Hematopoietic multipotent progenitor cell treated with erythropoietin and hydrocortisone succinate and interleukin-3 and kit ligand, for 4 days (in vitro differentiated cells): ENCODE measurements around the gene SCNN1B.
"Not testable (repeated sequence)": the region's sequence is repeated elsewhere in the genome, so short reads cannot be mapped to it uniquely, and the experiment has no call there.

Source experiments
- DNase-seq: peaks from one replicate; pipeline ENCODE4 v3.0.0-alpha.2; 2015

Gene SCNN1B, protein sequence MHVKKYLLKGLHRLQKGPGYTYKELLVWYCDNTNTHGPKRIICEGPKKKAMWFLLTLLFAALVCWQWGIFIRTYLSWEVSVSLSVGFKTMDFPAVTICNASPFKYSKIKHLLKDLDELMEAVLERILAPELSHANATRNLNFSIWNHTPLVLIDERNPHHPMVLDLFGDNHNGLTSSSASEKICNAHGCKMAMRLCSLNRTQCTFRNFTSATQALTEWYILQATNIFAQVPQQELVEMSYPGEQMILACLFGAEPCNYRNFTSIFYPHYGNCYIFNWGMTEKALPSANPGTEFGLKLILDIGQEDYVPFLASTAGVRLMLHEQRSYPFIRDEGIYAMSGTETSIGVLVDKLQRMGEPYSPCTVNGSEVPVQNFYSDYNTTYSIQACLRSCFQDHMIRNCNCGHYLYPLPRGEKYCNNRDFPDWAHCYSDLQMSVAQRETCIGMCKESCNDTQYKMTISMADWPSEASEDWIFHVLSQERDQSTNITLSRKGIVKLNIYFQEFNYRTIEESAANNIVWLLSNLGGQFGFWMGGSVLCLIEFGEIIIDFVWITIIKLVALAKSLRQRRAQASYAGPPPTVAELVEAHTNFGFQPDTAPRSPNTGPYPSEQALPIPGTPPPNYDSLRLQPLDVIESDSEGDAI

DNA sequence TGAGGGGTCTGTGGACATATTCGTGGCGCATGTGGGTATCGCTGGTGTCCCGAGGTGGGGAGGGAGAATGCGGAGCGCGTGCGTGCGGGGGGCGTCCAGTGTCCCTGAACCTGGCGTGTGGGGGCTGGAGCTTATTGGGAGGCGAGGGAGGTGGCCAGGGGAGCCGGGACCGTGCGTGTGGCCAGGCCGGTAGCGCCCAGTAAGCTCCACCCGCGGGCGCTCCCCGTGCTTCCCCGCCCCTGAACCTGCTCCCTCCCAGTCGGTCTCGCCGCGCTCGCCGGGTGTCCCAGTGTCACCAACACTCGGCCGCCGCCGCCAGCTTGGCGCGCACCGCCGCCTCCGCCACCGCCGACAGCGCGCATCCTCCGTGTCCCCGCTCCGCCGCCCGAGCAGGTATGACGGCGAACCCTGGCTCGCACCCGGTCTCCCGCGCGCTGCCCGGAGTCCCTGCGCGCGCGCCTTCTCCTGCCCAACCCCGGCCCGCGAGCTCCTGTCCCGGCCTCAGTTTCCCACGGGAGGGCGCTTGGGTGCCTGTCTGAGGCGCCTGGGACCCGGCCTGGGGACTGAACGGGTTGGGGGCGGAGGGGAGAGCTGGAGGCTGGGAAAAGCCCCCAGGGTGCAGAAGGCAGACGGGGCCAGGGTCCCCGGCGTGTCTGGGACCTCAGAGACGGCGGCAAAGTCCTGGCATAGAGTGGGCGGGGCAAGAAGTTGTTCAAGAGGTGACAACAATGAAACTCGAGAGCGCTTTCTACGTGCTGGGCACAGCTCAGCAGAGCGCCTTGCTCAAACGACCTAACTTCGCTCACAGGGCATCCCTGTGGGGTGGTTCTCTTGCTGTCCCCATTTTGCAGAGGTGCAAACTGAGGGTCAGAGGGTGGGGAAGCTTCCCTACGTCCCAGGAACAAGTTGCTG is at the start of gene SCNN1B:
SCNN1B (plus strand) TSS at position 258 of the 912 bp plus-strand sequence. CDS start 46,298 bp downstream, outside the sequence.
- no peak for DNase-seq

DNA sequence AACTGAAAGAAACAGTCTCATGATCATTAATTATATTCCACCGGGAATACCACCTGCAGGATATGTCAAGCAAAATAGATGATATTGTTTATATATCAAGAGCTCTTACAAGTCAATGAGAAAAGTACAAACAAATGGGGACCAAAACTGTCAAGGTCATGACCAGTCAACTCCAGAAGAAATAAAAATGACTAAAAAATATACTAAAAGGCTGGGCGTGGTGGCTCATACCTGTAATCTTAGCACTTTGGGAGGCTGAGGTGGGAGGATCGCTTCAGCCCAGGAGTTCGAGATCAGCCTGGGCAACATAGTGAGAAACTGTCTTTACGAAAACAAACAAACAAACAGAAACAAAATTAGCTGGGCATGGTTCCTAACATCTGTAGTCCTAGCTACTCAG is 49.8 kb upstream of the SCNN1B start:
- no peak for DNase-seq

GRCh38 chr16:23253650-23254049 is 48.5 kb upstream of the SCNN1B start:
- DNase-seq = not testable (repeated sequence)

- DNase-seq = no peak
These were observed 47.8 kb upstream of the SCNN1B start for GRCh38 chr16:23254338-23254737.

DNA sequence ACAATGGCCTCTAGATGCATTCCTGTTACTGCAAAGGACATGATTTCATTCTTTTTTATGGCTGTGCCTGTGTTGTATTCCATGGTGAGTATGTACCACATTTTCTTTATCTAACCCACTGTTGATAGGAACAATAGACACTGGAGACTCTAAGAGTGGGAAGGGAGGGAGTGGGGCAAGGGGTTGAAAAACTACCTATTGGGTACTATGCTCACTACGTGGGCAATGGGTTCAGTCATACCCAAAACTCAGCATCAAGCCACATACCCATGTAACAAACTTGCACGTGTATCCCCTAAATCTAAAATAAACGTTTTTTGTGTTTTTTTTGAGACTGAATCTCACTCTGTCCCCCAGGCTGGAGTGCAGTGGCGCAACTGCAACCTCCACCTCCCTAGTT is 47.1 kb upstream of the SCNN1B start:
- no peak for DNase-seq

DNA sequence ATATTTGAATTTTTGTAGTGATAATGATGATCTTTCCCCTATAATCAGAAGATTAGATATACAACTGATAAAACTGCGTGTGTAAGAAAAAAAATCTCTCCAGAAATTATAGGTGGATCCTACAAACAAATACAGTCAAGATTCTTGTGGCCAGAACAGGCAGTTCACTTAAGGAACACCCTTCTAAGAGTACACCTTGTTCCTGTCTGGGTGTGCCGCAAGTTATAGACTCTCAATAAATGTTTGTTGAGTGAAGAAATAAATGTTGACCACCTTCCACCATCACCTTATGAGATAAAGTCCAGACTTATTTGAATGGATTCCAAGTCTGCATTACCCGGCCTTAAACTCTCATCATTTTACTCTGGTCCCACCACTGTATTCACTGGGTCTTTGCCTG is 45.7 kb upstream of the SCNN1B start:
- DNase-seq = no peak

DNA sequence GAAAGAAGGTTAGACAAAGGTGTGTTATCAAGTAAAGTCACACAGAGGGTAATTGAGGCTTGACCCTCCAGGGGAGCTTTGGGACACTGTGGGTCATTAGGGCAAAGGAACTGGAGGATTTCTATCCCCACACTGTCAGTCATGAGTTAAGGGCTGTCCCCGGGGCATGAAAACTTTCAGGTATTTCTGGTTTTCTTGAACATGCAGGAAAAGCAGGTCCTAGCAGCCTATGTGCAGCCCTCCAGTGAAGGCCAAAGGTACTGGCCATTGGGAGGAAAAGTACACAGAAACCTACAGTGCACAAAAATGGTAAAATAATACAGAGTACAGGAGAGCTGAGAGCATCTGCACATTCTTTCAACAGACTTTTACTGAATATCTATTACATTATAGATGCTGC is 44.4 kb upstream of the SCNN1B start:
- no peak for DNase-seq

DNA sequence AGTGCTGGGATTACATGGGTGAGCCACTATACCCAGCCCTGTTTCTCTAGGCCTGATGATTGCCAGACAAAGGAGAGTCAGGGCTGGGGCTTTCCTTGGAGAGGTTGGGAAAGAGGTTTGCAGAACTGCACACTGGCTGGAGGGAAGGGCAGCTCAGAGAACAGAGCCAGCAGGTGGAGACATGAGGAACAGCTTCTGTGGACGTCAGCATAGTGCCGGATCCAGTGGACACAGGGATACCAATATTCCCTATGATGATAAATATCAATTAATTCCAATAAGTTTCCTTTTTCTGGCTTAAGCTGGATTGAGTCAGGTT is 43.2 kb upstream of the SCNN1B start:
- no peak for DNase-seq

DNA sequence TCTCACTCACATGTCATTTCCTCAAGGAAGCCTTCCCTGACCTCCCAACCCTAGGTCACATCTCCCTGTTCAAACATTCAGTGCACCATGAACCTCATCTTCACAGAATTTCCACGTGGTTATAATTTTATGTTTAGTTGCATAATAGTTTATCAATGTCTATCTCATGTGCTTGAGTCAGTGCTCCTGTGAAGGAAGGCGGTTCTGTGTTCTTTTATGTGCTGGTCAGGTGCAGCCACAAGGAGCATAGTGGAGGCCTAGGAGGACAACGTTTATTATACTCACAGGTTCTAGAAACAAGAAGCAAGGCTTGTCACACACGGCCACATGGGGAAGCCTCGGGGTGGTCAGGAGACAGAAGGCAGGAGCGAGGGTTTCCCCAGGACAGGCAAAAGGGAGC is 34.5 kb upstream of the SCNN1B start:
- no peak for DNase-seq

DNA sequence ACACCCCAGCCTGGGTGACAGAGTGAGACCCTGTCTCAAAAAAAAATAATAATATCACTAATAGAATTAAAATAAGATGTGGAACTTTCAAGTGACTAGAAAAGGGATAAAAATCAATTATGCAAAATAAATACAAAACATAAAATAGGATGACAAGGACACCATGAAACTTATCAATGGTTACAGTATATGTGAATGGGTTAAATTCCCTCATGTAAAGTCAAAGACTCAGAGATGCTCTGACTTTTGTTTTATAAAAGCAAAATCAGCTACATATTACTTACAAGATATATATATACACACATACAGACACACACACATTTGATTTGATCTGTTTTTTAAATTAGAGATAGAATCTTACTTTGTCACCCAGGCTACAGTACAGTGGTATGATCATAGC is 33.5 kb upstream of the SCNN1B start:
- DNase-seq = no peak

GRCh38 chr16:23269248-23269953 is 32.7 kb upstream of the SCNN1B start:
- DNase-seq = no peak

DNA sequence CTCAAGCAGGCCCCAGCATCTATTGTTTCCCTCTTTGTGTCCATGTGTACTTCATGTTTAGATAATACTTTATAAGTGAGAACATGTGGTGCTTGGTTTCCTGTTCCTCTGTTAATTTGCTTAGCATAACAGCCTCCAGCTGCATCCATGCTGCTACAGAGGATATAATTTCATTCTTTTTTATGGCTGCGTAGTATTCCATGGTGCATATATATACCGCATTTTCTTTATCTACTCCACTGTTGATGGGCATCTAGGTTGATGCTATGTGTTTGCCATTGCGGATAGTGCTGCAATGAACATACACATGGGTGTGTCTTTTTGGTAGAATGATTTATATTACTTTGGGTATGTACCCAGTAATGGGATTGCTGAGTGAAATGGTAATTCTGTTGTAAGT is 31.4 kb upstream of the SCNN1B start:
- DNase-seq = no peak

DNA sequence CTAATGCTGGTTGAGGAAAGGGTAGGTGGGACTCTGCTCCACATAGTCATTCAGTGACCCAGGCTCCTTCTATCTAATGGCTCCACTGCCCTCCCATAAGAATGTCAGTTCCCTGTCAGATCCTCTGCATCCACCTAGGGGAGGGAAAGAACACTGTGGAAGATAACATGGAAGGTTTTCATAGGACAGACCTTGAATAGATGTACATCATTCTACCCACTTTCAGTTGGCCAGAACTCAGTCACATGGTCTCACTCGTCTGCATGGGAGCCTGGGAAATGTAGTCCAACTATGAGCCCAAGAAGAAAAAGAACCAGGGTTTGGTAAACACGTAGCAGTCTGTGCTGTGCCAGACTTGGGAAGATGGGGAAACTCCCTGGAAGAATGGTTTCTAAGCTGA is 27.1 kb upstream of the SCNN1B start:
- DNase-seq = no peak

- no peak for DNase-seq
These were observed 25.3 kb upstream of the SCNN1B start for GRCh38 chr16:23276821-23277220.

DNA sequence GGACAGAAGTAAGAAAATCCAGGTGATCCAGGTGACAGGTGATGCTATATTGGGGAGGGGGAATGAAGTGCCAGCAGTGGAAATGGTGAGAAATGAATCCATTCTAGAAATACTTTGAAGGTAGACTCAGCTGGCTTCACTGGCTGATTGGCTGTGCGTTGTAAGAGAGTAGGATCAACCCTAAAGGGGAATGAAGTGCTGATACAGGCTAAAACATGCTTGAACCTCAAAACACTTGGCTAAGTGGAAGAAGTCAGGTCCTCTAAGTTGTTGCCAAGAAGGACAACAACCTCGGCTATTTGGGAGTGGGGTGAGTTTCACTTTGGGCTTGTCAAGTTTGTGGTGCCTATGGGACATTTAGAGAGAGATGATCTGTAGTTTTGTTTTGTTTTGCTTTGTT is 24.1 kb upstream of the SCNN1B start:
- no peak for DNase-seq

DNA sequence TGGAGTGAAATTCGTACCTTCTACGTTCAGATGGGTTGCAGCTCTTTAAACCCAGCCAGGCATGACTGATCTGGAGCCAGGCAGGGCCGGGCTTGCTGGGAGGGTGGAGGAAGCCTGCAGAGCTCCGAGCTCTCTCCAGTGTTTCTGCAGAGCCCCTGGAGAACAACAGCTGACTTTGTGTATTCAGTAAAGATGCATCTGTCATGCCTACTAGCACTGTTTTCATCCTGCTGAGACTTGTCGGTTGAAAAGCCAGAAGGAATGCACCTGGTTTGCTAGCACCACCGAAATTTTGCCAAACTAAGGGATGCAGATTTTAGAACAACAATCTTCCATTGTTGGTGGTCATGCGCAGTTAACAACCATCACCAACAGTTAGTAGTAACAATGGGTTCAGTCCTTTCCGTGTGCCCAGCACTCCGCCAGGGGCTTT is 22.4 kb upstream of the SCNN1B start:
- DNase-seq = no peak

DNA sequence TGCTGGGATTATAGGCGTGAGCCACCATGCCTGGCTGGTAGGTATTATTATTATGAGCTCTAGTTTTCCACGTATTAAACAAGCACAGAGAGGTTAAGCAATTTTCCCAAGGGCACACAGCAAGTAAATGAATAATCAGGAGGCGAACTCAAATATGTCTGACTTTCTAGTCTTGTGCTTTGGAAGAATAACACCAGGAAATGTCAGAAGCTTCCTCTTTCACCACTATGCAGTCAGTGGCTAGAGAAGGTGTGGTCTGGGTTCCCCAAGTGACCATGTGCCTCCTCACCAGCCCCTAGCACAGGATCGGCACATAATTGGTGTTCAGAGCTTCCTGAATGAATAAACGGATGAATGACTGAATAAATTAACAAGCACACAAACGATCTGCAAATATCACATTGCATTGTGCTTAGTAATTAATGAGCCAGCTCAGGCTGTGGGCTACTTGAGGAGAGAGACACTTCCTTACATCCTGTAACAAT is 21.6 kb upstream of the SCNN1B start:
- DNase-seq = no peak

GRCh38 chr16:23282568-23282967 is 19.5 kb upstream of the SCNN1B start:
- no peak for DNase-seq

- no peak for DNase-seq
These were observed 18.5 kb upstream of the SCNN1B start for GRCh38 chr16:23283571-23283970.

GRCh38 chr16:23284584-23284983 is 17.5 kb upstream of the SCNN1B start:
- DNase-seq = no peak

DNA sequence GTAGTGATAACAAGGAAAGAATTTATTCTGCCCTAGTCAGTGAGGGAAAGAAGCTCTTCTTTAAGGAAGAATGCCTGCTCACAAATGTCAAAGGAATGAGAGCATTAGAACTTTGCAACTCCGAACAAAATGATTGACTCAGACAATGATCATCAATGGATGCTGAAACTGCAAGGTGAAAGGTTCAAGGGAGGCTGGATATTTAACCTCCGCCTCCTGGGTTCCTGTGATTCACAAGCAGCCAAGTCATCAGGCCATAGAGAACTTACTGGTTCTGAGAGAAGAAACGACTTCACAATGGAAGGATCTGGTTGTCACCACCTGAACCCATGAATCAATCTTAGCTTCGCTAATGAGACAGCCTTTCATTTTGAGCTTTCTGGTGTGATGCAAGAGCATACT is 16.0 kb upstream of the SCNN1B start:
- DNase-seq = no peak

- no peak for DNase-seq
These were observed 13.9 kb upstream of the SCNN1B start for GRCh38 chr16:23288209-23288608.
